ENCODE measurements around the gene PNMT. TPM values are rescaled to one million over a fixed set of nuclear protein-coding genes. Genes with fewer than 3 reads are reported as not detected.
A peak's percentile ranks its signal among the peaks of the same experiment; 100 is the strongest.

Gene PNMT
- total and polyA plus RNA-seq, 2 of the 13 experiments (the other 11 are each of a cell fraction or from before 2014, with no cell fraction given) = 0.25 TPM; not detected in 1

- TF ChIP-seq U2AF1 (optimal IDR thresholded peaks at IDR 0.05; ENCODE audit: low read depth, low read length) (peak; percentile 59), ZNF12 (CRISPR knock-in tag; IDR thresholded peaks at IDR 0.05) (0 out of 2 replicates have a peak, but pooled peaks have one; percentile 40), TCF7 (IDR thresholded peaks at IDR 0.05; ENCODE audit: low read depth) (no peak), DNMT3B (CRISPR knock-in tag; conservative IDR thresholded peaks at IDR 0.05) (no peak), FOXC1 (CRISPR knock-in tag; IDR thresholded peaks at IDR 0.05; ENCODE audit: borderline replicate concordance) (no peak), MXI1 (IDR thresholded peaks at IDR 0.05; ENCODE audit: borderline replicate concordance, low read depth, low read length) (no peak), STAT5B (CRISPR knock-in tag; IDR thresholded peaks at IDR 0.05) (no peak), TBX3 (IDR thresholded peaks at IDR 0.05; ENCODE audit: borderline replicate concordance) (0 out of 2 replicates have a peak, but pooled peaks have one; percentile 18), REXO4 (CRISPR knock-in tag; IDR thresholded peaks at IDR 0.05; ENCODE audit: borderline replicate concordance) (no peak), PRMT3 (CRISPR knock-in tag; IDR thresholded peaks at IDR 0.05; ENCODE audit: borderline replicate concordance, low read depth) (no peak), SOX6 (IDR thresholded peaks at IDR 0.05) (no peak), SOX6 (CRISPR knock-in tag; IDR thresholded peaks at IDR 0.05) (peak; percentile 75), POGK (CRISPR knock-in tag; conservative IDR thresholded peaks at IDR 0.05) (0 out of 2 replicates have a peak, but pooled peaks have one; percentile 29), CHD4 (IDR thresholded peaks at IDR 0.05; ENCODE audit: borderline replicate concordance, low read length) (peak; percentile 64; the same call in 1 of the 2 replicates), ZNF280B (CRISPR knock-in tag; IDR thresholded peaks at IDR 0.05; ENCODE audit: borderline replicate concordance) (no peak; the same call in 1 of the 2 replicates), ZNF788 (CRISPR knock-in tag; IDR thresholded peaks at IDR 0.05; ENCODE audit: borderline replicate concordance) (peak; percentile 54; the same call in 1 of the 2 replicates), THAP11 (CRISPR knock-in tag; IDR thresholded peaks at IDR 0.05) (0 out of 2 replicates have a peak, but pooled peaks have one; percentile 25)
- TF ChIP-seq, protein P1, sequence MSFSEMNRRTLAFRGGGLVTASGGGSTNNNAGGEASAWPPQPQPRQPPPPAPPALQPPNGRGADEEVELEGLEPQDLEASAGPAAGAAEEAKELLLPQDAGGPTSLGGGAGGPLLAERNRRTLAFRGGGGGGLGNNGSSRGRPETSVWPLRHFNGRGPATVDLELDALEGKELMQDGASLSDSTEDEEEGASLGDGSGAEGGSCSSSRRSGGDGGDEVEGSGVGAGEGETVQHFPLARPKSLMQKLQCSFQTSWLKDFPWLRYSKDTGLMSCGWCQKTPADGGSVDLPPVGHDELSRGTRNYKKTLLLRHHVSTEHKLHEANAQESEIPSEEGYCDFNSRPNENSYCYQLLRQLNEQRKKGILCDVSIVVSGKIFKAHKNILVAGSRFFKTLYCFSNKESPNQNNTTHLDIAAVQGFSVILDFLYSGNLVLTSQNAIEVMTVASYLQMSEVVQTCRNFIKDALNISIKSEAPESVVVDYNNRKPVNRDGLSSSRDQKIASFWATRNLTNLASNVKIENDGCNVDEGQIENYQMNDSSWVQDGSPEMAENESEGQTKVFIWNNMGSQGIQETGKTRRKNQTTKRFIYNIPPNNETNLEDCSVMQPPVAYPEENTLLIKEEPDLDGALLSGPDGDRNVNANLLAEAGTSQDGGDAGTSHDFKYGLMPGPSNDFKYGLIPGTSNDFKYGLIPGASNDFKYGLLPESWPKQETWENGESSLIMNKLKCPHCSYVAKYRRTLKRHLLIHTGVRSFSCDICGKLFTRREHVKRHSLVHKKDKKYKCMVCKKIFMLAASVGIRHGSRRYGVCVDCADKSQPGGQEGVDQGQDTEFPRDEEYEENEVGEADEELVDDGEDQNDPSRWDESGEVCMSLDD (CRISPR knock-in tag; IDR thresholded peaks at IDR 0.05; ENCODE audit: borderline replicate concordance) = no peak
- TF ChIP-seq, protein P2, sequence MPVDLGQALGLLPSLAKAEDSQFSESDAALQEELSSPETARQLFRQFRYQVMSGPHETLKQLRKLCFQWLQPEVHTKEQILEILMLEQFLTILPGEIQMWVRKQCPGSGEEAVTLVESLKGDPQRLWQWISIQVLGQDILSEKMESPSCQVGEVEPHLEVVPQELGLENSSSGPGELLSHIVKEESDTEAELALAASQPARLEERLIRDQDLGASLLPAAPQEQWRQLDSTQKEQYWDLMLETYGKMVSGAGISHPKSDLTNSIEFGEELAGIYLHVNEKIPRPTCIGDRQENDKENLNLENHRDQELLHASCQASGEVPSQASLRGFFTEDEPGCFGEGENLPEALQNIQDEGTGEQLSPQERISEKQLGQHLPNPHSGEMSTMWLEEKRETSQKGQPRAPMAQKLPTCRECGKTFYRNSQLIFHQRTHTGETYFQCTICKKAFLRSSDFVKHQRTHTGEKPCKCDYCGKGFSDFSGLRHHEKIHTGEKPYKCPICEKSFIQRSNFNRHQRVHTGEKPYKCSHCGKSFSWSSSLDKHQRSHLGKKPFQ (CRISPR knock-in tag; IDR thresholded peaks at IDR 0.05; ENCODE audit: insufficient replicate concordance) = no peak
- TF ChIP-seq, protein P3, sequence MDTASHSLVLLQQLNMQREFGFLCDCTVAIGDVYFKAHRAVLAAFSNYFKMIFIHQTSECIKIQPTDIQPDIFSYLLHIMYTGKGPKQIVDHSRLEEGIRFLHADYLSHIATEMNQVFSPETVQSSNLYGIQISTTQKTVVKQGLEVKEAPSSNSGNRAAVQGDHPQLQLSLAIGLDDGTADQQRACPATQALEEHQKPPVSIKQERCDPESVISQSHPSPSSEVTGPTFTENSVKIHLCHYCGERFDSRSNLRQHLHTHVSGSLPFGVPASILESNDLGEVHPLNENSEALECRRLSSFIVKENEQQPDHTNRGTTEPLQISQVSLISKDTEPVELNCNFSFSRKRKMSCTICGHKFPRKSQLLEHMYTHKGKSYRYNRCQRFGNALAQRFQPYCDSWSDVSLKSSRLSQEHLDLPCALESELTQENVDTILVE (CRISPR knock-in tag; IDR thresholded peaks at IDR 0.05) = 0 out of 2 replicates have a peak, but pooled peaks have one; percentile 40
Observed at GRCh38 chr17:39653662-39654331, 14.5 kb upstream of the PNMT start (continued).
